Peyer's patch (tissue), 4 donors: ENCODE results near the gene SMURF2. TPM values are rescaled to one million over a fixed set of nuclear protein-coding genes. Genes with fewer than 3 reads are reported as not detected.

ENCODE experiments used
- DNase-seq, 3 donors: peaks; one replicate each; pipeline ENCODE4 v3.0.0-alpha.2; 2017 to 2019
- H3K27ac ChIP-seq, 4 donors: fragments of 200-600 bp; sonication (generic); one replicate each; pipeline ENCODE4 v1.5.1; 2016 to 2019
- H3K27me3 ChIP-seq, 2 donors: fragments of 200-600 bp; sonication (generic); one replicate each; pipeline ENCODE4 v1.5.1; 2019
- H3K36me3 ChIP-seq, 3 donors: fragments of 200-600 bp; sonication (generic); one replicate each; pipeline ENCODE4 v1.5.1; 2016 to 2019
- H3K4me1 ChIP-seq, 4 donors: fragments of 200-600 bp; sonication (generic); one replicate each; pipeline ENCODE4 v1.5.1; 2016 to 2019
- H3K4me3 ChIP-seq, 4 donors: fragments of 200-600 bp; sonication (generic); 1 replicate in 3 of 4; 2 replicates in 1 of 4; pipeline ENCODE4 v1.5.1; 2016 to 2019; ENCODE audit warnings: mild to moderate bottlenecking in 1 of 4
- H3K9me3 ChIP-seq, 4 donors: fragments of 200-600 bp; sonication (generic); one replicate each; pipeline ENCODE4 v1.5.1; 2016 to 2019; ENCODE audit warnings: mild to moderate bottlenecking in 1 of 4
- POLR2A ChIP-seq, 2 donors: fragments of 450-650 bp; IDR thresholded peaks; one replicate each; pipeline ENCODE4 v1.5.1; 2017; ENCODE audit warnings: antibody characterized with exemption in 2 of 2, mild to moderate bottlenecking in 2 of 2, moderate library complexity in 2 of 2
- total RNA-seq, 4 donors: library from RNA; depleted of rRNA; stranded (reverse); fragments of >200 nt; gene quantifications; one replicate each; pipeline ENCODE4 v1.1.0, GENCODE V29; 2016
- TF ChIP-seq, protein P1 (sequence below), 6 experiments: fragments of 450-650 bp in 4 of 6; fragments of 200-600 bp in 2 of 6; sonication (generic) in 1 of 6; IDR thresholded peaks; one replicate each; pipeline ENCODE4 v1.5.1; 2017 to 2019; ENCODE audit warnings: antibody characterized with exemption in 6 of 6, mild to moderate bottlenecking in 3 of 6, moderate library complexity in 1 of 6

The SMURF2 gene
- total RNA-seq, 4 donors from 2014 or later, result 34.3 to 41.6 (median 37.5) TPM

DNA sequence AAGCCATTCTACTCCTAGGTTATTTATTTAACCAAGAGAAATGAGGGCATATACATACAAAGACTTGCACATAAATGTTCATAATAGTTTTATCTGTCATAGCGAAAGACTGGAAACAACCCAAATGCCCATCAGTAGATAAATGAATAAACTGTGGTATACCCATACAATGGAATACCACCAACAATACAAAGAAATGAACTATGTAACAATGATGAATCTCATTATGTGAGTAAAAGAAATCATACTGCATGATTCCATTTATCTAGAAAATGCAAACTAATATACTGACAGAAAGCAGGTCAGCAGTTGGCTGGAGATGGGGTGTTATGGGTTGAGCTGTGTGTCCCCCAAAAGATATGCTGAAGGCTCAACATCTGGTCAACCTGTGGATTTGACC, 98.0 kb downstream of the SMURF2 start:
- Histone ChIP-seq H3K4me3 (no peak overlapping the region), H3K9me3 (no peaks in the 10 kb centered on the region), H3K4me1 (no peaks in the 10 kb centered on the region), H3K27ac (no peak overlapping the region), H3K27me3 (no peaks in the 10 kb centered on the region), H3K36me3 (peaks cover 0 to 75% (median 0%) of the 10 kb centered on the region in 3 donors)
- DNase-seq, result no peak
- TF ChIP-seq POLR2A (IDR thresholded peaks at IDR 0.05), result no peak
- TF ChIP-seq, protein P1, sequence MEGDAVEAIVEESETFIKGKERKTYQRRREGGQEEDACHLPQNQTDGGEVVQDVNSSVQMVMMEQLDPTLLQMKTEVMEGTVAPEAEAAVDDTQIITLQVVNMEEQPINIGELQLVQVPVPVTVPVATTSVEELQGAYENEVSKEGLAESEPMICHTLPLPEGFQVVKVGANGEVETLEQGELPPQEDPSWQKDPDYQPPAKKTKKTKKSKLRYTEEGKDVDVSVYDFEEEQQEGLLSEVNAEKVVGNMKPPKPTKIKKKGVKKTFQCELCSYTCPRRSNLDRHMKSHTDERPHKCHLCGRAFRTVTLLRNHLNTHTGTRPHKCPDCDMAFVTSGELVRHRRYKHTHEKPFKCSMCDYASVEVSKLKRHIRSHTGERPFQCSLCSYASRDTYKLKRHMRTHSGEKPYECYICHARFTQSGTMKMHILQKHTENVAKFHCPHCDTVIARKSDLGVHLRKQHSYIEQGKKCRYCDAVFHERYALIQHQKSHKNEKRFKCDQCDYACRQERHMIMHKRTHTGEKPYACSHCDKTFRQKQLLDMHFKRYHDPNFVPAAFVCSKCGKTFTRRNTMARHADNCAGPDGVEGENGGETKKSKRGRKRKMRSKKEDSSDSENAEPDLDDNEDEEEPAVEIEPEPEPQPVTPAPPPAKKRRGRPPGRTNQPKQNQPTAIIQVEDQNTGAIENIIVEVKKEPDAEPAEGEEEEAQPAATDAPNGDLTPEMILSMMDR (IDR thresholded peaks at IDR 0.05), result no peak

DNA sequence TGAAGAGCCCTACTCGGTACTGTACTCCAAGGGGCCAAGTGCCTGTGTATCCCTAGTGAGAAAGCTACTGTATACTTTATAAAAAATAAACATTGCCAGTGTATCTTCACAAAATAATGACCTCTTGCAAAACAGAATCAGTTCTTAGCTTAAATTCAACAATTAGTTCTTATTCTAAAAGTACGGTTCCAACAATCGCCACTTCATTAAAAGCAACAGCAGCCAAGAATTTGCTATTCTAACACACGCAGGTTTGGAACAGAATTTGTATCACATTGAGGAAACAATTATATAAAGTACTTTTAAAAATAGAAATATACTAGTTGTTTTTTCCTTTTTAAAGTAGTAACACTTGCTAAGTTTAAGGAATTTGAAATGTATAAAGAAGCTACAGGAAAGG, 106.8 kb downstream of the SMURF2 start:
- no peak for DNase-seq
- TF ChIP-seq POLR2A (IDR thresholded peaks at IDR 0.05), result no peak
- TF ChIP-seq, protein P1 (IDR thresholded peaks at IDR 0.05), result no peak
- Histone ChIP-seq H3K36me3 (peaks cover 0 to 87% (median 0%) of the 10 kb centered on the region in 3 donors), H3K27ac (no peak overlapping the region), H3K4me1 (no peaks in the 10 kb centered on the region), H3K9me3 (no peaks in the 10 kb centered on the region), H3K27me3 (no peaks in the 10 kb centered on the region), H3K4me3 (no peak overlapping the region)

DNA sequence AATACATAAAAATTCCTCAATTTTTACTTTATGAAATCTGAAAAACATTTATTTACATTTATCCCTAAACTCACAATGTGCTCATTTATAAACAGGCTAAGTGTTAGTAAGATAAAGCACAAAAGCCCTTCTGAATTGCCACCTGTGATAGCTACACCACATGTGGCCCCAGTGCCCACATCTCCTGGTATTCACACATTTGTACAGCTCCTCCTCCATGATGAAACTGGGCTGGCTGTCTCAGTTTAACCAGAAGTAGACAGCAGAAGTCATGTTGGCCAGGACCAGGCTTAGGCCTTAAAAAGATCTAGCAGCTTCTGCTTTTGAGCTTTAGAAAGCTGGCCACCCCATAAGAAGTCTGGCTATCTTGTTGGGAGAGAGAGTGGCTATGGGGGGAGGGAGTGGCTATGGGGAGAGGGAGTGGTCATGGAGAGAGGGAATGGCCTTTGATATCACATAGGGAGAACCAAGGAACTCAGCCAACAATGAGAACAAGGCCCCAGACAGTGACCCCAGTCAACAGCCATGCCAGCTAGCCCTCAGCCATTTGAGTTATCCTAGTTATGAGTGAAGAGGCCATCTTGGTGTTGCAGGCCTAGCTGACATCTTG, 108.0 kb downstream of the SMURF2 start:
- no peak for TF ChIP-seq POLR2A (IDR thresholded peaks at IDR 0.05)
- TF ChIP-seq, protein P1 (IDR thresholded peaks at IDR 0.05), result no peak
- H3K4me1 ChIP-seq, result no peaks in the 10 kb centered on the region
- no peaks in the 10 kb centered on the region for H3K27me3 ChIP-seq
- H3K27ac ChIP-seq, result no peak overlapping the region
- peaks cover 0 to 86% (median 0%) of the 10 kb centered on the region in 3 donors for H3K36me3 ChIP-seq
- no peaks in the 10 kb centered on the region for H3K9me3 ChIP-seq
- no peak overlapping the region for H3K4me3 ChIP-seq
- no peak for DNase-seq

- no peak for DNase-seq
Measured at GRCh38 chr17:64551461-64551860, 110.6 kb downstream of the SMURF2 start.

DNA sequence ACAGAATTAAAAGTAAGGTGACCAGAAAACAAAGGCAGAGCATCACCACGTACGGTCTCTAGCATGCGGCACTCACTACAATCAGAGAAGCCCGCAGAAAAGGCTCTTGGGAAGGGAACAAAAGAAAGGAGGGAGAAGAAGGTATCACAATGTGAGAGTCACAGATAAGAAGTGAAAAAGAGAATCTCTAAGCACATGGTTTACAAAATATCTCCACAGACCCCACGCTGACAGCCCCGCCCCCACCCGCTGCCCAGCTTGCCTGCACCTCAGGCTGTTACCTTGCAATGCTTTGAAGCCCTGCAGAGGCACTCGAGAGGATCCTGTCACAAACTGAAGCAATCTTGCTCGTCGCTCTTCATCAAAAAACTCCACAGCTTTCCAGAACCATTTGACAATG, 114.8 kb downstream of the SMURF2 start:
- no peaks in the 10 kb centered on the region for H3K27me3 ChIP-seq
- DNase-seq, result no peak
- H3K36me3 ChIP-seq, result peaks cover 0 to 84% (median 0%) of the 10 kb centered on the region in 3 donors
- no peak overlapping the region for H3K27ac ChIP-seq
- no peaks in the 10 kb centered on the region for H3K9me3 ChIP-seq
- H3K4me3 ChIP-seq, result no peak overlapping the region
- no peaks in the 10 kb centered on the region for H3K4me1 ChIP-seq
- no peak for TF ChIP-seq POLR2A (IDR thresholded peaks at IDR 0.05)
- TF ChIP-seq, protein P1 (IDR thresholded peaks at IDR 0.05), result no peak

More at GRCh38 chr17:64551461-64551860, 110.6 kb downstream of the SMURF2 start:
- H3K9me3 ChIP-seq, result no peaks in the 10 kb centered on the region
- no peaks in the 10 kb centered on the region for H3K27me3 ChIP-seq
- H3K36me3 ChIP-seq, result peaks cover 0 to 87% (median 0%) of the 10 kb centered on the region in 3 donors
- H3K4me3 ChIP-seq, result no peak overlapping the region
- no peaks in the 10 kb centered on the region for H3K4me1 ChIP-seq
- TF ChIP-seq, protein P1 (IDR thresholded peaks at IDR 0.05), result no peak
- no peak for TF ChIP-seq POLR2A (IDR thresholded peaks at IDR 0.05)
- H3K27ac ChIP-seq, result no peak overlapping the region
